B cell (primary cell): ENCODE data around the gene NBAS. TPM values are rescaled to one million over a fixed set of nuclear protein-coding genes. Genes with fewer than 3 reads are reported as not detected.

Experiments used
- ATAC-seq: fragments of 200-7000 bp; cut with Tn5 transposase; one replicate; pipeline ENCODE4 v1.10.0; 2021; ENCODE audit warnings: low read depth, mild to moderate bottlenecking, moderate number of reproducible peaks, moderate library complexity
- CTCF ChIA-PET: fragments of 350-600 bp; sonication (Branson Sonifier 250); formaldehyde crosslinking; loops from one replicate; lab custom pipeline; 2021; ENCODE audit warnings: antibody characterized with exemption, inconsistent platforms; lab: Charles Lee
- POLR2A ChIA-PET: fragments of 350-600 bp; sonication (Branson Sonifier 250); formaldehyde crosslinking; loops from one replicate; lab custom pipeline; 2021; ENCODE audit warnings: antibody characterized with exemption; lab: Charles Lee
- DNase-seq: peaks from one replicate; pipeline ENCODE4 v3.0.0; 2013
- H2AFZ ChIP-seq: 2 replicates; pipeline ENCODE4 v1.6.1; 2012; ENCODE audit warnings: mild to moderate bottlenecking, low read depth, low read length; ENCODE audit not compliant: insufficient read depth, poor library complexity, severe bottlenecking
- H3K27ac ChIP-seq, 2 donors: 1 replicate in 1 of 2; 2 replicates in 1 of 2; pipeline ENCODE4 v1.5.1; 2012 to 2013; ENCODE audit warnings: low read length in 2 of 2, mild to moderate bottlenecking in 2 of 2, moderate library complexity in 1 of 2
- H3K27me3 ChIP-seq, 4 experiments: fragments of 200-600 bp in 1 of 4; sonication (generic) in 1 of 4; replicated peaks in 1 of 4; 1 replicate in 2 of 4; 2 replicates in 2 of 4; pipeline versions ENCODE4 v1.6.1 to v1.7.0; 2013 to 2016; ENCODE audit warnings: low read length in 3 of 4, mild to moderate bottlenecking in 2 of 4, mixed read lengths in 1 of 4, moderate library complexity in 1 of 4; ENCODE audit not compliant: insufficient read depth in 4 of 4, control insufficient read depth in 3 of 4; ENCODE audit errors: control extremely low read depth in 1 of 4
- H3K36me3 ChIP-seq, 2 experiments: replicated peaks in 1 of 2; 1 replicate in 1 of 2; 2 replicates in 1 of 2; pipeline versions ENCODE4 v1.6.1 to v1.7.1; 2013; ENCODE audit warnings: low read length in 1 of 2; ENCODE audit not compliant: insufficient read depth in 2 of 2, control insufficient read depth in 1 of 2; ENCODE audit errors: control extremely low read depth in 1 of 2, extremely low read depth in 1 of 2
- H3K4me1 ChIP-seq, 2 donors: fragments of 200-600 bp in 1 of 2; sonication (generic) in 1 of 2; 1 replicate in 1 of 2; 2 replicates in 1 of 2; pipeline versions ENCODE4 v1.5.1 to v1.6.1; 2013 to 2017; ENCODE audit warnings: low read length in 2 of 2; ENCODE audit not compliant: control insufficient read depth in 2 of 2, insufficient read depth in 2 of 2
- H3K4me2 ChIP-seq: replicated peaks from 2 replicates; pipeline ENCODE3; 2012; ENCODE audit warnings: mild to moderate bottlenecking, low read depth, low read length; ENCODE audit not compliant: poor library complexity, severe bottlenecking
- H3K4me3 ChIP-seq, 5 experiments: fragments of 200-600 bp in 1 of 5; sonication (generic) in 1 of 5; 1 replicate in 3 of 5; 2 replicates in 2 of 5; pipeline versions ENCODE4 v1.5.1 to v1.7.0; 2011 to 2016; ENCODE audit warnings: low read length in 4 of 5, mild to moderate bottlenecking in 4 of 5, low read depth in 2 of 5, control low read depth in 1 of 5, moderate library complexity in 1 of 5; ENCODE audit not compliant: insufficient read depth in 1 of 5; ENCODE audit errors: control extremely low read depth in 1 of 5, extremely low read depth in 1 of 5
- H3K79me2 ChIP-seq: fragments of 200-600 bp; sonication (generic); one replicate; pipeline ENCODE4 v1.6.0; 2016; ENCODE audit warnings: low read length; ENCODE audit not compliant: control insufficient read depth, insufficient read depth
- H3K9ac ChIP-seq: fragments of 200-600 bp; sonication (generic); 2 replicates; pipeline ENCODE4 v1.6.1; 2017; ENCODE audit warnings: mild to moderate bottlenecking, low read length, moderate library complexity
- H3K9me3 ChIP-seq, 3 donors: one replicate each; pipeline versions ENCODE4 v1.6.1 to v1.7.1; 2013; ENCODE audit warnings: low read length in 2 of 3; ENCODE audit not compliant: control insufficient read depth in 2 of 3, insufficient read depth in 1 of 3; ENCODE audit errors: control extremely low read depth in 1 of 3
- H4K20me1 ChIP-seq: 2 replicates; pipeline ENCODE4 v1.6.0; 2012; ENCODE audit warnings: mild to moderate bottlenecking, low read length; ENCODE audit not compliant: insufficient read depth, control insufficient read depth, poor library complexity, severe bottlenecking
- H3K27ac Mint-ChIP-seq: one replicate; pipeline ENCODE4 v1.8.0; 2021; ENCODE audit warnings: mixed read lengths
- H3K27me3 Mint-ChIP-seq: one replicate; pipeline ENCODE4 v1.8.0; 2021; ENCODE audit warnings: mixed read lengths
- H3K4me1 Mint-ChIP-seq: one replicate; pipeline ENCODE4 v1.8.0; 2021; ENCODE audit warnings: mixed read lengths
- H3K4me3 Mint-ChIP-seq: one replicate; pipeline ENCODE4 v1.8.0; 2021; ENCODE audit warnings: mixed read lengths
- H3K9me3 Mint-ChIP-seq: one replicate; pipeline ENCODE4 v1.8.0; 2022; ENCODE audit warnings: mixed read lengths; ENCODE audit not compliant: insufficient read depth
- EZH2 ChIP-seq: IDR thresholded peaks from 2 replicates; pipeline ENCODE4 v1.6.1; 2012; ENCODE audit warnings: borderline replicate concordance, low read depth, mild to moderate bottlenecking, moderate library complexity, low read length; ENCODE audit not compliant: insufficient read depth, poor library complexity, severe bottlenecking
- WGBS: methylation state at CpG from one replicate; pipeline ENCODE4 v1.1.5; 2013; ENCODE audit warnings: missing lambda C conversion rate; ENCODE audit not compliant: insufficient coverage; 5-methylcytosine and 5-hydroxymethylcytosine counted together
- intact Hi-C: fragments of 100-400 bp; cut with micrococcal nuclease; formaldehyde crosslinking; loops from one replicate; pipeline ENCODE4 v1.10.0; 2022
- polyA plus RNA-seq: library from polyadenylated mRNA; depleted of rRNA; stranded (reverse); fragments of >200 nt; gene quantifications from 2 replicates; pipeline ENCODE4 v1.2.3, GENCODE V29; 2012
- total RNA-seq, 2 donors: library from RNA; stranded (reverse); fragments of 120-200 nt in 1 of 2; gene quantifications; 1 replicate in 1 of 2; 2 replicates in 1 of 2; pipeline versions ENCODE4 v1.2.3 to v1.2.4, GENCODE V29; 2013 to 2022
- TF ChIP-seq, protein P1 (sequence below): fragments of 200-600 bp; IDR thresholded peaks from one replicate; pipeline ENCODE4 v1.8.0; 2022; ENCODE audit warnings: antibody characterized with exemption, mild to moderate bottlenecking

The NBAS gene
- total and polyA plus RNA-seq, 2 donors (not counting 1 experiment from before 2014, with no cell fraction given), result 10.6 to 37.3 TPM

DNA sequence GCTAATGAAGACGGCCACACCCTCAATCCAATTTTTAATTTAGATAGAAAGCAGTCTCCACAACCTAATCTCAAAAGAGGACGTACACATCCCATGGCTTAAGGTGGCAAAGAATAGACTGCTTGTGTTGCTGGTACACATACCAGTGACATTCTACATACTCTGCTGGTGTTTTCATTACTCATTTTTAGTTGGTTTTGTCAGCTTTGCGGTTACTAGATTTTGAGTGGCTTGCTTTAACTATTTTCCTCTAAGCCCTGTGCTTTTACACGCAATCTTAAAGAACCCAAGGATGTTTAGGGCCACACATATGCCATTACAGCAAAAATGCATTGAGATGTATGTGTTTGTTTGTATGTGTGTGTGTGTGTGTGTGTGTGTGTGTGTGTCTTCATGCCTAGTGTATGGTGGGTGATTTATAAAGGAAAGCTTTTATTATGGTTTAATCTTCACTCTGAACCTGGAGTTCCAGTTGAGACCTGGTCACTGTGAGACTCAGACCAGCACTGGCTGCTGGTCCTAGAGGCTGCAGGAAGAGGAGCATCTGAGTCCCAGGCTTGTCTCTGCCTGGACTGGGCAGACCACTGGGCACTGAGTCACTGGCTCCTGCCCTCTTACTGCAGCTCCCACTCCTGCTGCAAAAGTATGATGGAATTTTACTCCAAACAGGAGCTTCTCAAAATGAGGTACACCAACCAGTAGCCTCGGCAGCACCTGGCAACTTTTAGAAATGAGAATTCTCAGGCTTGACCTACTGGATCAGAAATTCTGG lies 415.9 kb downstream of the NBAS start:
- Mint-ChIP-seq H3K27ac (no peak overlapping the region), H3K9me3 (no peaks in the 10 kb centered on the region), H3K4me1 (peaks cover 20% of the 10 kb centered on the region), H3K27me3 (no peaks in the 10 kb centered on the region), H3K4me3 (no peak overlapping the region)
- Histone ChIP-seq H3K27me3 (peaks cover 0 to 2% (median 0%) of the 10 kb centered on the region in 4 experiments), H3K79me2 (no peaks in the 10 kb centered on the region), H3K27ac (no peak overlapping the region), H3K4me1 (peaks cover 14 to 17% of the 10 kb centered on the region in 2 donors), H4K20me1 (no peaks in the 10 kb centered on the region), H2AFZ (no peak overlapping the region), H3K9ac (no peak overlapping the region), H3K4me3 (no peak overlapping the region), H3K36me3 (no peaks in the 10 kb centered on the region), H3K9me3 (peaks cover 0 to 12% (median 1%) of the 10 kb centered on the region in 3 donors), H3K4me2 (no peak overlapping the region)
- intact Hi-C loops, result no loop called here
- CTCF ChIA-PET, result no interaction called here
- ATAC-seq (no peak), DNase-seq (no peak)
- POLR2A ChIA-PET, result no interaction called here
- no CpG with 5 or more reads among the region's 5 CpGs for WGBS
- TF ChIP-seq, protein P1, sequence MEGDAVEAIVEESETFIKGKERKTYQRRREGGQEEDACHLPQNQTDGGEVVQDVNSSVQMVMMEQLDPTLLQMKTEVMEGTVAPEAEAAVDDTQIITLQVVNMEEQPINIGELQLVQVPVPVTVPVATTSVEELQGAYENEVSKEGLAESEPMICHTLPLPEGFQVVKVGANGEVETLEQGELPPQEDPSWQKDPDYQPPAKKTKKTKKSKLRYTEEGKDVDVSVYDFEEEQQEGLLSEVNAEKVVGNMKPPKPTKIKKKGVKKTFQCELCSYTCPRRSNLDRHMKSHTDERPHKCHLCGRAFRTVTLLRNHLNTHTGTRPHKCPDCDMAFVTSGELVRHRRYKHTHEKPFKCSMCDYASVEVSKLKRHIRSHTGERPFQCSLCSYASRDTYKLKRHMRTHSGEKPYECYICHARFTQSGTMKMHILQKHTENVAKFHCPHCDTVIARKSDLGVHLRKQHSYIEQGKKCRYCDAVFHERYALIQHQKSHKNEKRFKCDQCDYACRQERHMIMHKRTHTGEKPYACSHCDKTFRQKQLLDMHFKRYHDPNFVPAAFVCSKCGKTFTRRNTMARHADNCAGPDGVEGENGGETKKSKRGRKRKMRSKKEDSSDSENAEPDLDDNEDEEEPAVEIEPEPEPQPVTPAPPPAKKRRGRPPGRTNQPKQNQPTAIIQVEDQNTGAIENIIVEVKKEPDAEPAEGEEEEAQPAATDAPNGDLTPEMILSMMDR, result no peak
- TF ChIP-seq EZH2, result no peak

DNA sequence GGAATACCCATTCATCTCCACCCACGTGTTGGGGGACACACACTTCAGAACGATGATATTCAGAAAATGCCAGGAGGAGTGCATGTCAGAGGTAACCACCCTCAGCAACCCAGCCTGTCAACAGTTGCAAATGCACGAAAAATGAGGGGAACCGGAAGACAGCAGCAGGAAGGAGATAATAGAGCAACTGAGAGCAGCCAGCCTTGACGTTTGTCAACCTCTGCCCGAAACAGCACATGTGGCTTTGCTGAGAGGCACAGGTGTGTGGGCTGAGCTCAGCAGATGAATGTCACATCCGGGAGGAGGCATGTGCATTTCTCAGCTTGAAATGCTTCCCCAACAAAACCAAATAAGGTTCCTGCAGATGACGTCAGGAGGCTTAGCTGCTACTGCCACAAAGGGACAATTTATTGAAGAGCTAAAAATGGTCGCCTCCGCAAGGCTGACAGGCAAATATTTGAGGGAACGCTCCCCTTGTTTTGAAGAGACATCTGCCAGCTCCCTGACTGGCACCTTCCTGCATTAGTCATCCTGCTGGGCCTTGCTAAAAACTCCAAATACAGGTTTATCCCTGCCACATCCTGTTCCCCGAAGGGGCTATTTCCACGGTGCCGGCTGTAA lies 419.0 kb downstream of the NBAS start:
- peak overlapping the region; percentile 44 for H3K4me2 ChIP-seq
- peak overlapping the region in 3 of 5 experiments; percentile 13 to 28 (median 18) for H3K4me3 ChIP-seq
- peak overlapping the region; percentile 76 for H3K27ac Mint-ChIP-seq
- no peak for TF ChIP-seq EZH2
- TF ChIP-seq, protein P1, result no peak
- H2AFZ ChIP-seq, result peak overlapping the region; percentile 77
- ChIA-PET POLR2A (no interaction called here), CTCF (no interaction called here)
- H3K4me3 Mint-ChIP-seq, result peak overlapping the region; percentile 40
- WGBS, result 3% methylated on average over 11 of the region's 14 CpGs
- H3K4me1 ChIP-seq, result peaks cover 14 to 17% of the 10 kb centered on the region in 2 donors
- peaks cover 0 to 12% (median 9%) of the 10 kb centered on the region in 3 donors for H3K9me3 ChIP-seq
- intact Hi-C loops, result loop anchor here (2.0 kb wide), 1 partner anchor 449 kb away; the partner anchor contains the start of gene DDX1
- H3K27me3 ChIP-seq, result peaks cover 0 to 2% (median 0%) of the 10 kb centered on the region in 4 experiments
- DNase-seq (peak; percentile 88), ATAC-seq (peak; percentile 97)
- peaks cover 3% of the 10 kb centered on the region for H3K9me3 Mint-ChIP-seq
- H4K20me1 ChIP-seq, result no peaks in the 10 kb centered on the region
- H3K27ac ChIP-seq, result peak overlapping the region; percentile 47 to 69
- no peaks in the 10 kb centered on the region for H3K36me3 ChIP-seq
- no peak overlapping the region for H3K9ac ChIP-seq
- H3K79me2 ChIP-seq, result no peaks in the 10 kb centered on the region
- H3K4me1 Mint-ChIP-seq, result peaks cover 20% of the 10 kb centered on the region
- H3K27me3 Mint-ChIP-seq, result no peaks in the 10 kb centered on the region
